MM.1S (cell line): ENCODE data around the gene KLHL36.

Experiments
- DNase-seq: peaks from one replicate; pipeline ENCODE4 v3.0.0-alpha.2; 2015
- H2AFZ ChIP-seq: fragments of 300-600 bp; sonication (generic); 2 replicates; pipeline ENCODE4 v1.6.0; 2016; ENCODE audit warnings: antibody characterized with exemption, low read length
- H3F3A ChIP-seq: fragments of 300-600 bp; sonication (generic); 2 replicates; pipeline ENCODE4 v1.6.1; 2016; ENCODE audit warnings: mild to moderate bottlenecking, antibody characterized with exemption, low read length, moderate library complexity, mixed read lengths; ENCODE audit not compliant: insufficient read depth
- H3K27ac ChIP-seq: fragments of 300-600 bp; sonication (generic); 2 replicates; pipeline ENCODE4 v1.5.1; 2016; ENCODE audit warnings: mild to moderate bottlenecking, low read length
- H3K27me3 ChIP-seq: fragments of 300-600 bp; sonication (generic); replicated peaks from 2 replicates; pipeline ENCODE4 v1.6.0; 2016; ENCODE audit warnings: low read length; ENCODE audit not compliant: insufficient read depth
- H3K36me3 ChIP-seq: fragments of 300-600 bp; sonication (generic); replicated peaks from 2 replicates; pipeline ENCODE4 v1.6.1; 2016; ENCODE audit warnings: mild to moderate bottlenecking, low read length, mixed read lengths; ENCODE audit not compliant: insufficient read depth
- H3K4me1 ChIP-seq: fragments of 300-600 bp; sonication (generic); 2 replicates; pipeline ENCODE4 v1.6.1; 2016; ENCODE audit warnings: low read length, mixed read lengths
- H3K4me2 ChIP-seq: fragments of 300-600 bp; sonication (generic); 2 replicates; pipeline ENCODE4 v1.6.0; 2016; ENCODE audit warnings: low read depth, low read length
- H3K4me3 ChIP-seq: fragments of 300-600 bp; sonication (generic); 2 replicates; pipeline ENCODE4 v1.5.1; 2016; ENCODE audit warnings: low read length, mixed read lengths
- H3K79me2 ChIP-seq: fragments of 300-600 bp; sonication (generic); 2 replicates; pipeline ENCODE4 v1.6.1; 2016; ENCODE audit warnings: mixed run types, low read length, mixed read lengths
- H3K9ac ChIP-seq: fragments of 300-600 bp; sonication (generic); 2 replicates; pipeline ENCODE4 v1.6.1; 2016; ENCODE audit warnings: low read length, mixed read lengths
- H3K9me2 ChIP-seq: fragments of 300-600 bp; sonication (generic); replicated peaks from 2 replicates; pipeline ENCODE4 v1.6.1; 2016; ENCODE audit warnings: mild to moderate bottlenecking, low read length, mixed read lengths; ENCODE audit not compliant: insufficient read depth
- H3K9me3 ChIP-seq: fragments of 300-600 bp; sonication (generic); replicated peaks from 2 replicates; pipeline ENCODE4 v1.6.1; 2016; ENCODE audit warnings: mild to moderate bottlenecking, low read length, mixed read lengths; ENCODE audit not compliant: insufficient read depth
- H4K20me1 ChIP-seq: fragments of 300-600 bp; sonication (generic); 2 replicates; pipeline ENCODE4 v1.6.1; 2016; ENCODE audit warnings: mild to moderate bottlenecking, low read length, moderate library complexity, mixed read lengths; ENCODE audit not compliant: insufficient read depth
- CTCF ChIP-seq: fragments of 300-600 bp; sonication (generic); IDR thresholded peaks from 2 replicates; pipeline ENCODE4 v1.5.1; 2016; ENCODE audit warnings: antibody characterized with exemption, low read length, mixed read lengths
- EZH2 ChIP-seq: fragments of 300-600 bp; sonication (generic); optimal IDR thresholded peaks from 2 replicates; pipeline ENCODE3; 2017; ENCODE audit warnings: low read depth, mild to moderate bottlenecking, antibody characterized with exemption, low read length, mixed read lengths
- EZH2phosphoT487 ChIP-seq: fragments of 300-600 bp; sonication (generic); IDR thresholded peaks from 2 replicates; pipeline ENCODE4 v1.6.1; 2018; ENCODE audit warnings: antibody characterized with exemption, low read length

KLHL36 gene

GRCh38 chr16:84613408-84614072 lies 34.8 kb upstream of the KLHL36 start:
- no peak overlapping the region for H3K4me3 ChIP-seq
- H3K36me3 ChIP-seq = no peaks in the 10 kb centered on the region
- no peak overlapping the region for H2AFZ ChIP-seq
- no peaks in the 10 kb centered on the region for H3K79me2 ChIP-seq
- H3K9ac ChIP-seq = no peak overlapping the region
- no peaks in the 10 kb centered on the region for H4K20me1 ChIP-seq
- no peak overlapping the region for H3K27ac ChIP-seq
- no peaks in the 10 kb centered on the region for H3K9me2 ChIP-seq
- no peaks in the 10 kb centered on the region for H3K9me3 ChIP-seq
- no peaks in the 10 kb centered on the region for H3K4me1 ChIP-seq
- no peak for DNase-seq
- no peaks in the 10 kb centered on the region for H3F3A ChIP-seq
- TF ChIP-seq CTCF (no peak), EZH2phosphoT487 (no peak), EZH2 (no peak)
- no peaks in the 10 kb centered on the region for H3K27me3 ChIP-seq
- no peak overlapping the region for H3K4me2 ChIP-seq

DNA sequence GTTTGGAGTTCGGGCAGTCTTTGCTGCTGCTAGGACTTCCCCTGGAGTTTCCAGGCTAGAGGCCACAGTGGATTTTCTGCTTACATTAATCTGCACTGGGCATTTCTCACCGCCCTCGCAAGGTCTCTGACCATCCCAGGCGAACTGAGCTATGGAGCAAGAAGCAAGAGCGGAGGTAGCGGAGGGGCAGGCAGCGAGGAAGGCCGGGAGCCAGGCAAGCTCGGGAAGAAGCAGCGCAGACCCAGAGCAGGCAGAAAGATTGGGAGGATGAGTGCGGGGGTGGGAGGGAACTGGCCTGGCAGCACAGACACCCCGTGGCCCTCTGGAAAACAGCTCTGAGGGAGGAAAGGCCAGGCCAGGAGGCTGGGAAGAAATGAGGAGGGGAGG lies 34.2 kb upstream of the KLHL36 start:
- Histone ChIP-seq H3K4me1 (no peaks in the 10 kb centered on the region), H3K9me3 (no peaks in the 10 kb centered on the region), H3K9me2 (no peaks in the 10 kb centered on the region), H3K27me3 (no peaks in the 10 kb centered on the region), H3K4me2 (no peak overlapping the region), H3K27ac (no peak overlapping the region), H4K20me1 (no peaks in the 10 kb centered on the region), H3K36me3 (no peaks in the 10 kb centered on the region), H3K79me2 (no peaks in the 10 kb centered on the region), H3K4me3 (no peak overlapping the region), H2AFZ (no peak overlapping the region), H3K9ac (no peak overlapping the region), H3F3A (no peaks in the 10 kb centered on the region)
- no peak for DNase-seq
- TF ChIP-seq CTCF (no peak), EZH2phosphoT487 (no peak), EZH2 (no peak)

DNA sequence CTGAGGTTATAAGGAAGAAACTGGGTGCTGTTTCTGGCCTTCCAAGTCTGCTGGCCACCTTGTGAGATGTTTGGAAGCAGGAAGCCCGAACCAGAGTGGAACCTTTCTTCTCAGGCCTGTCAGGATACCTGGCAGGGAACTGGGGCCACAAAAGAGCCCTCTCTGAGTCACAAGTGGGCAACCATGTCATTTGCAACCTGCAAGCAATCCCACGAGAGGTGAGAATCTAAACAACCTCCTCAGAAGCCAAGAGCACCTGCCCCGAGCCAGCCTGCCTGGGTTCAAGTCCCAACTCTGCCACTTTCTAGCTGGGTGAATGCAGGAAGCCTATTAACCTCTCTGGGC lies 33.7 kb upstream of the KLHL36 start:
- Histone ChIP-seq H2AFZ (no peak overlapping the region), H4K20me1 (no peaks in the 10 kb centered on the region), H3F3A (no peaks in the 10 kb centered on the region), H3K9ac (no peak overlapping the region), H3K9me2 (no peaks in the 10 kb centered on the region), H3K36me3 (no peaks in the 10 kb centered on the region), H3K9me3 (no peaks in the 10 kb centered on the region), H3K4me2 (no peak overlapping the region), H3K27ac (no peak overlapping the region), H3K27me3 (no peaks in the 10 kb centered on the region), H3K4me1 (no peaks in the 10 kb centered on the region), H3K4me3 (no peak overlapping the region), H3K79me2 (no peaks in the 10 kb centered on the region)
- DNase-seq = no peak
- no peak for TF ChIP-seq CTCF
- no peak for TF ChIP-seq EZH2phosphoT487
- no peak for TF ChIP-seq EZH2
